Activated CD4-positive, alpha-beta T cell treated with anti-CD3 and anti-CD28 coated beads for 48 hours (primary cell): ENCODE results near the gene ZBTB48.

Experiments
- DNase-seq: peaks from one replicate; pipeline ENCODE4 v3.0.0-alpha.2; 2020

The ZBTB48 gene

GRCh38 chr1:6574025-6574620, 5.7 kb upstream of the ZBTB48 start:
- no peak for DNase-seq

- no peak for DNase-seq
These were observed 5.0 kb upstream of the ZBTB48 start for GRCh38 chr1:6574818-6575217.

GRCh38 chr1:6577831-6578525, 1.8 kb upstream of the ZBTB48 start:
- DNase-seq, result no peak

GRCh38 chr1:6578624-6579373, 995 bp upstream of the ZBTB48 start:
- no peak for DNase-seq

DNA sequence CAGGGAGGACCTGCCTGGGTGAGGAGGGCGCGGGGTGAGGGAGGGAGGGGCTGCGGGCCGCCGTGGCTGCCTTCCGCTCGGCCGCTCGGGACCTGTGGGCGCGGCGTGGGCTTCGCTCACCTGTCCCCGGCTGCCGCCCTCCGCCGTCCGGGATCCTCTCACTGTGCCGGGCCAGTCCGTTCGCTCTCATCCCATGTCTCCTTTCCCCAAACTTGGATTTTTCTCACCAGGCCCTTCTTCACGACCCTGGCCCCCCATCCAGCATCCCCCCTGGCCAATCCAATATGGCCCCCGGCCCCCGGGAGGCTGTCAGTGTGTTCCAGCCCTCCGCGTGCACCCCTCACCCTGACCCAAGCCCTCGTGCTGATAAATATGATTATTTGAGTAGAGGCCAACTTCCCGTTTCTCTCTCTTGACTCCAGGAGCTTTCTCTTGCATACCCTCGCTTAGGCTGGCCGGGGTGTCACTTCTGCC, 362 bp downstream of the ZBTB48 start:
- DNase-seq, result no peak

GRCh38 chr1:6580593-6581409, 1.0 kb downstream of the ZBTB48 start:
- DNase-seq, result no peak

DNA sequence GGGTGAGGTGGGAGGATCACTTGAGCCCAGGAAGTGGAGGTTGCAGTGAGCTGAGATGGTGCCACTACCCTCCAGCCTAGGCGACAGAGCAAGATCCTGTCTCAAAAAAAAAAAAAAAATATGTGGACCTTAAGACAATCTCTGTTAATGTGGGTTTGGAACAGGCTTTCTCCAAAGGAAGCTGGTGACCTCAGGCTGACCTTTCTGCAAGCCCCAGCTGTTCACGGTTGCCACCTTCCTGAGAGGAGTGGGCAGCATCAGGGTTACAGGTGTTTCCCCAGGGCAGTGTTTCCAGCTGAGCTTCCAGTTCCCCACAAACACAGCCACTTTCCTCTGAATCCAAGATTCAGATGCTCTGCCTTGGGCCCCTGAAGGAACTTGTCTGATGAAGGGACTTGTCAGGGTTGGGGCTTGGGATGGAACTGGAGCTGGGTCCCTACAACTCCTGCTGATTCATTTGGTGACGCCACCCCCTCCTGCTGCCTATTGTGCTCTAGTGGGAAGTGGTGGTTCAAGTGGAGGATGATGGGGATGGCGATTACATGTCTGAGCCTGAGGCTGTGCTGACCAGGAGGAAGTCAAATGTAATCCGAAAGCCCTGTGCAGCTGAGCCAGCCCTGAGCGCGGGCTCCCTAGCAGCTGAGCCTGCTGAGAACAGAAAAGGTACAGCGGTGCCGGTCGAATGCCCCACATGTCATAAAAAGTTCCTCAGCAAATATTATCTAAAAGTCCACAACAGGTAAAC, 1.9 kb downstream of the ZBTB48 start:
- DNase-seq, result no peak

DNA sequence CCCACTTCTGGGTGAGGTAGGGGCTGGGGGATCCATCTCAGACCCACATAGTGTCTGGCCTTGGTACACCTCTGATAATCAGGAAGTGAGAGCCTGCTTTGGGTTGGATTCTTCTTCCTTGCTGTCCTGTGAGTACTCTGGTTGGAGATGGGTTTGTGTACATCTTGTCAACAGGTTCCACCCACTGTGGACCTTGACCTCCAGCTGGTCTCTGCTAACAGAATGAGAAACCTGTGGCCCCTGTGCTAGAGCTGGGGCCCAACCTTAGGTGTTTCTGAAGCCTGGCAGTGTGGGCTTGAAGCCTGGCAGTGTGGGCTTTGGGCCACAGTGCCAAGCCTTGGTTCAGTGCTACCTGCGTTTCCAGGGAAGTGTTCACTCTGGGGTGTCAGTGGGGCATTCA, 2.6 kb downstream of the ZBTB48 start:
- DNase-seq, result no peak

- DNase-seq, result no peak
These were observed 4.6 kb downstream of the ZBTB48 start for GRCh38 chr1:6584126-6585080.

DNA sequence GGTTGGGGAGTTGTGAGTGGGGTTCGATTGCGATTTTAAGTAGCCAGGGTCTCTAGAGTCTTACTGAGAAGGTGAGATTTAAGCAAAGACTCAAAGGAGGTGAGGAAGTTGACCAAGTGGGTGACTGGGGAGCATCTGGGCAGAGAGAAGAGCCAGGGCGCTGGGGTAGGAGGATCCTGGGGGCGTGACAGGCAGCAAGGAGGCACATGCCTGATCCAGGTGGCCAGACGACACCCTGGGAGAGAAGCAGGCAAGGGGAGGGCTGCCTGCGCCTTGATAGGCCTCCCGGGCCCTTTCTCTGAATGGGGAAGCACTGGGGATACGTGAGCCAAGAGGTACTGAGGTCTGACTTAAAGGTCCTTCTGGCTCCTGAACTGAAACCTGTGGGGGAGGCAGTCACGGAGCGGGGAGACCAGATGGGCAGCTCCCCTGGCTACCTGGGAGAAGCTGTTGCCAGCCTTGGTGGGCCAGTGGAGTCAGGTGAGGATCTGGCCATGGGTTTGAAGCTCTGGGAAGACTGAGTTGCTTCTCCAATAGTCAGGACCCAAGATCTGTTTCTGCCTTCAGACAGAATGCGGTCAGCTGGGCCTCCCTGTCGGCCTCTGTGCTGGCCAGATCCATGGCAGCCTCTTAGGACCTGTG, 5.4 kb downstream of the ZBTB48 start:
- no peak for DNase-seq

- no peak for DNase-seq
These were observed 6.0 kb downstream of the ZBTB48 start for GRCh38 chr1:6585841-6586240.

- DNase-seq, result no peak
These were observed 6.6 kb downstream of the ZBTB48 start for GRCh38 chr1:6586404-6586816.

DNA sequence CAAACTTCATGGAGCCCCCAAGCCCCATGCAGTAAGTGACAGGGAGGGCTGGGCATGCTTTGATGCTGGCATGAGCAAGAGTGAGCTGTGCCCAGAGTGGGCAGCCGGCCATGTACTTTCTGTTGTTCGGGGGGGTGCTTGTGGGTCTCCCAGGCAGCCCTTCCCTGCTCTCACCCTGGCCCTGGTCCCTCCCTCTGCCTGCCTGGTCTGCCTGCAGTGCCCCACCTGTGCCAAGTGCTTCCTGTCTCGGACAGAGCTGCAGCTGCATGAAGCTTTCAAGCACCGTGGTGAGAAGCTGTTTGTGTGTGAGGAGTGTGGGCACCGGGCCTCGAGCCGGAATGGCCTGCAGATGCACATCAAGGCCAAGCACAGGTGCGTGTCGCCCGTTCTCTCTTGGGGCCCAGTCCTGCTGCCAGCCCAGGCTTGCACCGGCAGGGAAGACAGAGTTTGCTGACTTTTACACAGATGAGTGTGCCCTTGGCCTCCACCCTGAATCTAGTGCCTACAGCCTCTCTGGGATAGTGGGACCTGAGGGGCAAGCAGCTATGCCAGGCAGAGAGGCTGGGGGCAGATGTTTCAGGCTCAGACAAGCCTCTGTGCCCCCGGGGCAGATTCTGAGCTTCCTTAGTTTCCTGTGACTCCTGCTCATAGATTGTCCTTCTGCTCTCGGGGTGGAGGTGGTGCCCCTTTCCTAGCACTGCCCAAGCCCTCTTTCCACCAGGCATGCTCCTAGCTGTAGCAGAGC, 7.6 kb downstream of the ZBTB48 start:
- DNase-seq, result no peak

DNA sequence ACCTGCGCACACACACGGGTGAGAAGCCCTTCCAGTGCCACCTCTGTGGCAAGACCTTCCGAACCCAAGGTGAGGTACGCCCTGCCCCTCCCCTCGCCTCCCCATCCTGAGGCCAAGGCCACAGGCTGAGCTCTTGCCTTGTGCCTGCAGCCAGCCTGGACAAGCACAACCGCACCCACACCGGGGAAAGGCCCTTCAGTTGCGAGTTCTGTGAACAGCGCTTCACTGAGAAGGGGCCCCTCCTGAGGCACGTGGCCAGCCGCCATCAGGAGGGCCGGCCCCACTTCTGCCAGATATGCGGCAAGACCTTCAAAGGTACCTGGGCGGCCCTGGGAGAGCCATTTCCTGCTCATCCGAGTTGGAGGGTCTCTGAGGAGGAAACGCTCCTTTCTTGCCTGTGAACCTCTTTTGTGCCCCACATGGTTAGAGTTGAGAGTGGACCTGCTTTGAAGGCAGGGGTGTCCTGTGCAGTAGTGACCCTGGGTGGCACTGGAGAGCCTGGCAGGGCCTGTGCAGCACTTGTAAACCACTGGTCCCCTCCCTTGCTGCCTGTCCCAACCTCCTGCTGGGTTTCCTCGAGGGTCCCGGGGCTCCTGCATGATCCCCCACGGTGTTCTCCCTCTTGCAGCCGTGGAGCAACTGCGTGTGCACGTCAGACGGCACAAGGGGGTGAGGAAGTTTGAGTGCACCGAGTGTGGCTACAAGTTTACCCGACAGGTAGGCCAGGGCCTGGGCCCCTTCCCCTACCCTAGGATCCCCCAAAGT, 8.5 kb downstream of the ZBTB48 start:
- DNase-seq, result no peak

DNA sequence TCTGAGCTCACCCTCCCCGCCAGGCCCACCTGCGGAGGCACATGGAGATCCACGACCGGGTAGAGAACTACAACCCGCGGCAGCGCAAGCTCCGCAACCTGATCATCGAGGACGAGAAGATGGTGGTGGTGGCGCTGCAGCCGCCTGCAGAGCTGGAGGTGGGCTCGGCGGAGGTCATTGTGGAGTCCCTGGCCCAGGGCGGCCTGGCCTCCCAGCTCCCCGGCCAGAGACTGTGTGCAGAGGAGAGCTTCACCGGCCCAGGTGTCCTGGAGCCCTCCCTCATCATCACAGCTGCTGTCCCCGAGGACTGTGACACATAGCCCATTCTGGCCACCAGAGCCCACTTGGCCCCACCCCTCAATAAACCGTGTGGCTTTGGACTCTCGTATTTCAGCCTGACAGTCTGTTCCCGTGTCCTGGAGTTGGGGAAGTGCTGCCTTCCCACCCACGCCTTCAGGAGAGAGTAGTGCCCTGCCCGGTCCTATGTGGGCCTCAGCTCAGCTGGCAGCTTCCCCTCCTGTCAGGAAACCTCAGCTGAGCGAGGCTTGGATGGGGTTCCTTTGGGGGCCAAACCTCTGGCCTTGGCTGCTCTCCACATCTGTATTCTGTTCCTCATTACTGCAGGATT, 9.2 kb downstream of the ZBTB48 start:
- no peak for DNase-seq

- no peak for DNase-seq
These were observed 10.3 kb downstream of the ZBTB48 start for GRCh38 chr1:6590046-6590445.

- no peak for DNase-seq
These were observed 11.4 kb downstream of the ZBTB48 start for GRCh38 chr1:6591222-6591621.

- DNase-seq, result no peak
These were observed 11.8 kb downstream of the ZBTB48 start for GRCh38 chr1:6591644-6592043.

- DNase-seq, result no peak
These were observed 12.6 kb downstream of the ZBTB48 start for GRCh38 chr1:6592441-6592840.
